Amygdala (tissue), 56 donors: Measurements from ENCODE around the gene DGKI.
"Not testable (repeated sequence)": the region's sequence is repeated elsewhere in the genome, so short reads cannot be mapped to it uniquely, and the experiment has no call there.

Experiments
- DNase-seq, 56 donors: peaks; one replicate each; lab custom pipeline; 2025; lab: John Stamatoyannopoulos, UW

The DGKI gene

GRCh38 chr7:137458399-137458798, 388.4 kb downstream of the DGKI start:
- DNase-seq, result no peak

GRCh38 chr7:137454767-137455166, 392.0 kb downstream of the DGKI start:
- no peak for DNase-seq

- peak in 1 of 56 donors; percentile 64 for DNase-seq
Observed at GRCh38 chr7:137454246-137454724, 392.5 kb downstream of the DGKI start.

GRCh38 chr7:137453356-137453755, 393.4 kb downstream of the DGKI start:
- DNase-seq, result peak in 6 of 56 donors; percentile 18 to 50 (median 20)

- DNase-seq, result no peak
Observed at GRCh38 chr7:137449016-137449415, 397.8 kb downstream of the DGKI start.

GRCh38 chr7:137448572-137448971, 398.2 kb downstream of the DGKI start:
- not testable (repeated sequence) for DNase-seq

- no peak for DNase-seq
Observed at GRCh38 chr7:137446025-137446424, 400.7 kb downstream of the DGKI start.

GRCh38 chr7:137445268-137445667, 401.5 kb downstream of the DGKI start:
- DNase-seq, result no peak

GRCh38 chr7:137443616-137444015, 403.2 kb downstream of the DGKI start:
- DNase-seq, result no peak

GRCh38 chr7:137441451-137441850, 405.3 kb downstream of the DGKI start:
- no peak for DNase-seq

GRCh38 chr7:137439829-137440825, 406.6 kb downstream of the DGKI start:
- DNase-seq, result peak in 9 of 56 donors; percentile 9 to 57 (median 35)

- no peak for DNase-seq
Observed at GRCh38 chr7:137434946-137435345, 411.8 kb downstream of the DGKI start.

GRCh38 chr7:137434530-137434929, 412.2 kb downstream of the DGKI start:
- DNase-seq, result no peak

- no peak for DNase-seq
Observed at GRCh38 chr7:137423321-137423720, 423.5 kb downstream of the DGKI start.

- DNase-seq, result no peak
Observed at GRCh38 chr7:137421366-137421765, 425.4 kb downstream of the DGKI start.

GRCh38 chr7:137418841-137419240, 427.9 kb downstream of the DGKI start:
- DNase-seq, result no peak

GRCh38 chr7:137417464-137417863, 429.3 kb downstream of the DGKI start:
- no peak for DNase-seq

GRCh38 chr7:137413901-137414300, 432.9 kb downstream of the DGKI start:
- no peak for DNase-seq

- DNase-seq, result no peak
Observed at GRCh38 chr7:137411446-137411845, 435.3 kb downstream of the DGKI start.

- DNase-seq, result no peak
Observed at GRCh38 chr7:137408126-137408525, 438.6 kb downstream of the DGKI start.

- no peak for DNase-seq
Observed at GRCh38 chr7:137407078-137407477, 439.7 kb downstream of the DGKI start.
